Activated CD8-positive, alpha-beta memory T cell treated with anti-CD3 and anti-CD28 coated beads for 1 hour (primary cell): Measurements from ENCODE around the gene PLEKHH1.
A peak's percentile ranks its signal among the peaks of the same experiment; 100 is the strongest.
"Not testable (repeated sequence)": the region's sequence is repeated elsewhere in the genome, so short reads cannot be mapped to it uniquely, and the experiment has no call there.

Experiments
- DNase-seq, 2 donors: peaks; one replicate each; pipeline ENCODE4 v3.0.0-alpha.2; 2020; ENCODE audit warnings: low read depth in 1 of 2; ENCODE audit errors: extremely low read depth in 1 of 2

Gene PLEKHH1

DNA sequence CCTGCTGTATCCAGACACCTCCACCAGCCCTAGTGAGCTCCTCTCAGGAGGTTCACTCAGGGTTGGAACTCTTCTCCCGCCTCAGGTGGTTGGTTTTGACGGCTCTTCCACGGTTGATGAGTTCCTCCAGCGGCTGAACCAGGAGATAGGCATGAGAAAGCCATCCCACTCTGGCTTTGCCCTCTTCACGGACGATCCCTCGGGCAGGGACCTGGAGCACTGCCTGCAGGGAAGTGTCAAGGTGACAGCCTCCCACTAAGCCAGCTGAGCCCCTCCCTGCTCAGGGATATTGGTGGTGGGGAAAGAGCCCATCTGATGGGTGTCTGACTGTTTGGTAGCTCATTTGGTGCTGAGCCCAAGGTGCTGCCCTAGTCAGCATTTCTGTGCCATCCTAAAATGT lies 46.5 kb downstream of the PLEKHH1 start:
- DNase-seq: no peak

DNA sequence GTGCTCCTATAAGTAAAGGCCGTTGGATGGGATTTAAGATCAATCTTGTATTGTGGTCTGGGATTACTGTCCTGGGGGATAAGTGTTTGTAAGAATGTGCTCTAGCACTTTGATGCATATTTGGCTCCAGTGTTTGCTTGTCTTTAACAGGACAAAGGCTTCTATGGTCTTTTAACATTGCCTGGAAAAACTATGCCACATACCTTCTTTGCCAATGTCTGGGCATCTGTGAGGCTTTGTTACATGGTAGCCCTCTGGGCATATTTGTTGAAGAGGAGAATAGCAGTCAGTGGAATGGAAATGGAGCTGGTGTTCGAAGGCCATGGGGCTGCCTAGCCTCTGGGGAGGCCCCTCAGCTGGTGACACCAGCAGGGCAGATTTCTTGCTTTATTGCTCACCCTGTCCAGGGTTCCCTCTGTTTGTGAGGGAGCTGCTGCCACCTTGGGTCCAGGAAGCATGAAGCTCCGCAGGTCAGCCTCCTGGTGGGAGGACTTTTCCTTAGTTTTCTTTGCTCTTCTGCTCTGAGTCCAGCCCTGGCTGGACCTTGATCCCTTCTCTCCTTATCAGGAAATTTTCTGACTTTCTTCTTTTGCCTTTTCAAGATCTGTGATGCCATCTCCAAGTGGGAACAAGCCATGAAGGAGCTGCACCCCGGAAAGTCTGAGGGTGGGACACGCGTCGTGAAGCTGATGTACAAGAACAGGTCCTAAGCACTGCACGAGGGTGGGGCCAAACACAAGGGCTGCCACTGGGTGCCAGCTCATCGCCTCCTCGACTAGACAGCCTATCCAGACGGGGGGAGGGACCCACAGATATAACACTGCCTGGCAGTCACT lies 47.5 kb downstream of the PLEKHH1 start:
- no peak for DNase-seq

DNA sequence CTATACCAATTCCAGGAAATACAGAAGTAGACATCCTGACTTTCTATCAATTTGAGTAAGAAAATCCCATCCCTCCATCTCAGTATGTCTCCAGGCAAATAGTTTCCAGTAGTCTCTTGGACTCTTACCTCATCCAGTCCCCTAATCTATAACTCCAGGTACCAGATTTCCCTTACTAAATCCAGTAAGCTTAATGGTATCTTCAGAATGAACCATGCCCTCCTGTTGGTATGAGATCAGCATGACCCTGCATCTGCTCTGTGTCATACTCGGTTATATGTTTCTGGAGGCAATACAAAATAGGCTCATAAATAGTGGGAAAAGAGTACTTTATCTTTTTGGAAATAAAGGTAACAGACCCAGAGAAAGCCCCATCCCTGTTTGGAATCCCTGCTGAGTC lies 48.6 kb downstream of the PLEKHH1 start:
- DNase-seq: no peak

DNA sequence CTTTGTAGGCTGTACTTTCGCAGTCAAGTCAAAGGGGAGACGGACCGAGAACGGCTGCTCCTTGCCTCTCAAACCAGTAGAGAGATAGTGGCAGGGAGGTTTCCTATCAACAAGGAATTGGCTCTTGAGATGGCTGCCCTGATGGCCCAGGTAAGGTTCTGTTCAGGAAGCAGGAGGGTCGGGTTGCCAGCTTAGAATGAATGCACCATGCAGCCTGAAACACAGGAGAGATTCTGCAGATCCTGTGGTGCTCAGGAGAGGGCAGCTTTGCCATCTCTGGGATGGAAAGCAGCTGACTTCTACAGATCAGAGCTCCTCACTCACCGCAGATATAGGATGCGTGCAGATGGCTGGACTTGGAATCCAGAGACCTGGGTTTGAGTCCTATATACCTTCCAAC lies 49.0 kb downstream of the PLEKHH1 start:
- no peak for DNase-seq

DNA sequence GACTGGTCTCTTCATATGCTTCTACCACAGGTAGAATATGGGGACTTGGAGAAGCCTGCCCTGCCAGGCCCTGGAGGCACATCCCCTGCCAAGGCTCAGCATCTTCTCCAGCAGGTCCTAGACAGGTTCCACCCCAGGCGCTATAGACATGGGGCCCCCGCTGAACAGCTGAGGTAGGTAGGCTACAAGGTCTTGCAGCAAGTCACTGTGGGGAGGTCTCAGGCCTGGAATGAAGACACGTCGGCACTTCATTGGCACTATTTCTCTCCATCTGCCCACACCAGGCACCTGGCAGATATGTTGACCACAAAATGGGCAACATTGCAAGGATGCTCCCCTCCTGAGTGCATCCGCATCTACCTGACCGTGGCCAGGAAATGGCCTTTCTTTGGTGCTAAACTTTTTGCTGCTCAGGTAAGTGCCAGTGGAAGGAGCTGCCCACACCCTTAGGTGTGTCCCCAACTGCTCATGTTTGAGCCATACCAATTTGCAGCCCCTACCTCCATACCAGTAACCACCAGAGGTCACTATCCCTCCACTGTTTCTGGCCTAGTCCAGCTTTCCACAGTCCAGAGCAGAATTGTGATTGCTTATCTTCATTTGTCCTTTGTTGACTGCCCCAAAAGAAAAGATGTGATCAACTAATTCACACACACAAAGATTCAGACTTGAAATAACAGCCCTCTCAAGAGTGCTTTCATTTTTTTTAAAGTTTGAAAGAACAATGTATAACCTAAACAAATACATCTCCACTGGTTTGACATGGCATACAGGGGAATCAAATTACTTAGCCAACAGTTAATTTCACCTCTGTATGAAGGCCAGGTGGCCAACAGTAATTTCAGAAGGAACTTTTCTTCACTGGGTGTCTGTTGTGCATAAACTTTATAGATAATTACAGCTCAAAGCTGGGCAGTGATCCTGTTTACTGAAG lies 50.9 kb downstream of the PLEKHH1 start:
- no peak for DNase-seq

DNA sequence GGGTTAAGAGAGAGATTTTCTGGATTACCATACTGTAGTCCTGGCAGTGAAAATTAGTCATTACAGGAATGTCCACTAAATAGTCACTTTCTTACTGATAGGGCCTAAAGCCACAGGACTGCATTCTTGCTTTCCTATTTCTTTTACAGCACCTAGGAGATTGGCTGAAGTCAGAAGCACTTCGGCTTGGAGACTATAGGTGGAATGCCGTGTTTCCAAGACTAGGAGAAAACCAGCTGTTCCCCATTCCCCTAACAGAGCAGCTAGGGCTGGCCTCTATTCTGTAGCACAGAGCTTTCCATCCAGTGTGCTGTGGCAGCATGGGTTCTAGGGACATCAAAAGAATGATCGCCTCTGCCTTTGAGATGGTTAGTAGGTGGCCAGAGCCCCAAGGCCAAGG lies 51.9 kb downstream of the PLEKHH1 start:
- no peak for DNase-seq

DNA sequence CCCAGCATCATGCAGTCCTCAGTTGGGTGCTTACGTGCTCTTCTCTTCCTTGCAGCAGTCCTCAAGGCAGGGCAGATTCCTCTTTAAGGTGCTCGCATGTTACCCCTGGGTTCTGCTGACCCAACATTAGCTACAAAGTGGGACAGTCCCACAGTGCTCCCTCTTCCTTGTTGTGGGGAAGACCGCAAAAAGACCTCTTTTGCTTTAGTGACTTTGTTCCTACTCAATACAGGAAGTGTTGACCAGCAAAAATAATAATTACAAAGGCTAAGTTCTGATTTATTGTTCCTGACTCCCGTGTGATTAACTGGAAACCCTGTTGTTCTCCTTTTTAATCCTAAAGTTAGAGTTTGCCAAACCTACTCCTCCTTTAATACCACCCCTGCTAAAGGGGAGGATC lies 53.3 kb downstream of the PLEKHH1 start:
- no peak for DNase-seq

DNA sequence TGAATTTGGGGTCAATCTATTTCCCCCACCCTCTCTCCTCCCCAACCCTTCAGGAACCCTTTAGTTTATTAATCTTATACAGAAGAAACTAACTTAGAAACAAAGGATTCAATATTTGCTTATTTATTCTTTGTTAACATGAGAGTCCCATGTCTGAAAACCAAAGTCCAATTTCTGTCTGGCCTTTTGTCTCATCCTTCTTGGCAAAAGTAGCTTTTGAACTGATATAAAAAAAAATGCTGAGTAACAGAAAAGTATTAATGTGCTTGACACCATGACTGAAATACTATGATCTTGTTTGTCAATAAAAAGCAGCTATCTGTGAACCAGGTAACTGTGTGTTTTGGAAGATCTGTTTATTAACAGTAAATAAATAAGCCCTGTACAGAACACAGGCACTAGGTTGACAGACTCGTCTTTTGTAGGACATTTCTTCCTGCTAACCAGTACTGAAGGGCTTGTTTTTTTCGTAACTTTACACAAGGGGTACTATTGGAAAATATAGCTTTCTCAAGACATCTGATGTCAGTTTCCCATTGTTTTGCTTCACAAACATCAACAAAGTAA lies 56.2 kb downstream of the PLEKHH1 start:
- no peak for DNase-seq

DNA sequence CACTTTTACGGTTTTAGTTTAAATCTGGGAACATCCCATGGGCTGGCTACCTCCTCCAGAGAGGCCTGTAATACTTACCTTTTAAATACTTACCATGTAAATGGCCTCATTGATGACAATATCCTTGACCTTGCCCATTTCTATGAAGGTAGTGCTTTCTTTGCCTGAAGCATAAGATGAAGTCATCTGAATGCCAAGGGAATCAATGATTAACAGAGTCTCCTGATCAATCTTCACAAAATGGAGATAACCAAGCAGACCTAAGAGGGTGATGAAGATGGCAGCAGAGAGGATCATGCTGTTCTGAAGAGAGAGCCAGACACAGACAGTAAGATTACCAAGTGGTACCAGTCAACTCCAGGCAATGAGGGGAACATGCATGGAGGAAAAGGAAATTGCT lies 60.6 kb downstream of the PLEKHH1 start:
- not testable (repeated sequence) for DNase-seq

DNA sequence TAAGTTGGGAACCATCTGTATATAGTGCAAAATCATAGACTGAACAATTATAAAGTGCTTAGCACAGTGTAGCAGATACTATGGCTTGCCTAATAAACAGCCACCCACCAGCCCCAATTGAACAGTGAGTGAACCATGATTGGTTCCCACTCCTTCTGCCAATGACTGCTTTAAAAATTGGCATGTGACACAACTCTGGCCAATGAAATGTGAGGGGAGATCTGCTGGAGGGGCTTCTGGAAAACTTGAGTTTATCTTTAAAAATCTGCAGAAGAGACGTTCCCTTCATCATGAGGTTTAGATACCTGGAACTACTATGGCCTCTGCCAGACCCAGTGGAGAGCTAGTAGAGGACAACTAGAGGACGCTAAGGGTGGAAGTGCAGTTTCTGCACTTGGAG lies 62.3 kb downstream of the PLEKHH1 start:
- DNase-seq: no peak

DNA sequence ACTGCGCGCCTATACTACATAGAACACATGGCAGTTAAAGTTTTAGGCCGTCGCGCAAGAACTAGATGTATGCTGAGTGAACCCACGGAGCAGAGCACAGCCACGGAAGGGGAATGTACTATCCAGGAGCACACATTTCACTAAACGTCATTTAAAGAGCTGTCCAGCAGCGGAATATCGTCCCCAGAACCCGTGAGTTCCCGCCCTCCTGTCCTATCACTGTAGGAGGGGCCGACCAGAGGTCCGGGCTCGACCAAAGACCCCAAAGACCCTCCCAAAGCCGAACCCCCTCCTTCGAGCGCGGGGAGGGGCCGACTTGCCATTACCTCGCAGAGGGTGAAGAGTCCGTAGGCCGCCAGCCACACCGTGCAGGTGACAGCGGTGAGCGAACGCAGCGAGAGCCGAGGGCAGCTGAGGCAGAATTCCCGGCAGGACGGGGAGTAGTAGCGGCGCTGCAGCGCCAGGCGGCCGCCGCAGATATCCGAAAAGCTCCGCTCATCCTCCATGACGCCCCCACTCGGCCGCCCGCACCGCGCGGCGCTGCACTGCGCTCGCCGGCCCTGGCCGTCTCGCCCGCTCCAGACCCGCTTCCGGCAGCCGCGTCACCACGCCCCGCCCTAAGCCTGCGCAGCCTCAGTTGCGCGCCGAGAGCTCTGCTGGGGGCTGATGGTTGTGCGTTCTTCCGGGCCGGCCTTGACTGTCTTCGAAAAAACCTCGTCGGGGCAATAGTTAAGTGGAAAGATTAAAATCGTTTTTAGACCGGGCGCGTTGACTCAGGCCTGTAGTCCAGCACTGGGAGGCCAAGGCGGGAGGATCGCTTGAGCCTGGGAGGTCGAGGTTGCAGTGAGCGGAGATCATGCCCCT lies 66.8 kb downstream of the PLEKHH1 start, which contains the start of gene PIGH:
Gene PIGH, minus strand, starts transcription at position 571 of the 864 bp plus-strand sequence. Its CDS starts 65 bp downstream, at position 506.
- peak; percentile 82 to 91 for DNase-seq

DNA sequence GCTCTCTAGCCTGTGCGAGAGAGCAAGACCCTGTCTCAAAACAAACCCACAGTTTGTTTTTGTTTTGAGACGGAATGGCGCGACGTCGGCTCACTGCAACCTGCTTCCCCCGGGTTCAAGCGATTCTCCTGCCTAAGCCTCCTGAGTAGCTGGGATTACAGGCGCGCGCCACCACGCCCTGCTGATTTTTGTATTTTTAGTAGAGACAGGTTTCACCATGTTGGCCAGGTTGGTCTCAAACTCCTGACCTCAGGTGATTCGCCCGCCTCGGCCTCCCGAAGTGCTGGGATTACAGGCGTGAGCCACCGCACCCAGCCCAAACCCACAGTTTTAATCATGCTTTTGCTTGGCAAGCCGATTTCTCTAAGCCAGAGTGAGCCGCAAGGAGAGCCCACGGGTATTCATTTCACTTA lies 67.5 kb downstream of the PLEKHH1 start:
- DNase-seq: not testable (repeated sequence)

DNA sequence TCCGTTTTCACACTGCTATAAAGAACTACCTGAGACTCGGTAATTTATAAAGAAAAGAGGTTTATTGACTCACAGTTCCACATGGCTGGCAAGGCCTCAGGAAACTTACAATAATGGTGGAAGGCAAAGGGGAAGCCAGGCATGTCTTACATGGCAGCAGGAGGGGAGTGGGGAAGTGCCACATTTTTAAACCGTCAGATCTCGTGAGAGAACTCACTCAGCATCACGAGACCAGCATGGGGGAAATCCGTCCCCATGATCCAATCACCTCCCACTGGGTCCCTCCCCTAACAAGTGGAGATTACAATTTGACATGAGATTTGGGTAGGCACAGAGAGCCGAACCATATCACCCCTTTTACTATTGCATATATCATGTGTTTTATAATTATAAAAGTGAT lies 69.0 kb downstream of the PLEKHH1 start:
- no peak for DNase-seq

DNA sequence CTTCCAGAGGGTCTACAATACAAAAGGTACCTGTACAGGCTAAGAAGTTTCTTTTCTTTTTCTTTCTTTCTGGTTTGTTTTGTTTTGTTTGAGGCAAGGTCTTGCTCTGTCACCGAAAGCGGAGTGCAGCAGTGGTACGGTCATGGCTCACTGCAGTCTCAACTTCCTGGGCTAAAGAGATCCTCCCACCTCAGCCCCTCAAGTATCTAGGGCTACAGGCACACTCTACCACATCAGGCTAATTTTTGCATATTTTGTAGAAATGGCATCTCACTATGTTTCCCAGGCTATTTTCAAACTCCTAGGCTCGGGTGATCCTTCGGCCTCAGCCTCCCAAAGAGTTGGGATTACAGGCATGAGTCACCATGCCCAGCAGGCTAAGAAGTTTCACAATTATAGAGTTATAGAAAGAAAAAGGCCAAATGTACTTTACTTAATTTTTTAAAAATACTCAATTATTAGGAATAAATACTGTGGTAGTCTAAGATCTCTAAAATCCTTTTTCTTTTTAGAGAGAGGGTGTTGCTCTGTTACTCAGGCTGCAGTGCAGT lies 70.0 kb downstream of the PLEKHH1 start:
- DNase-seq: no peak

DNA sequence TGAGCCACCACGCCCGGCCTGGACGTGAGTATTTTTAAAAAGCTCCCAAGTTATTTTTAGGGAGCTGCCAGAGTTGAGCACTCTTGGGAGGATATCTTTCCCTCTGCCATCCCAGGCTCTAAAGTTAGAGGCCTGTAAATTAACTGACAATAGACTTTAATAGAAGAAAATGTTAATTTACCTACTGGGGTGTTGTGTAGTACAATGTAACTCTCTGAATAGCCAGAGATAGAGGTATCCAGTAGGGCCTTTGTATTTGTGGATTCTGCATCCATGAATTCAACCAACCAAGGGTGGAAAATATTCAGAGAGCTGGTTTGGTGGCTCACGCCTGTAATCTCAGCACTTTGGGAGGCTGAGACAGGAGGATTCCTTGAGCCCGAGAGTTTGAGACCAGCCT lies 74.6 kb downstream of the PLEKHH1 start:
- DNase-seq: no peak

DNA sequence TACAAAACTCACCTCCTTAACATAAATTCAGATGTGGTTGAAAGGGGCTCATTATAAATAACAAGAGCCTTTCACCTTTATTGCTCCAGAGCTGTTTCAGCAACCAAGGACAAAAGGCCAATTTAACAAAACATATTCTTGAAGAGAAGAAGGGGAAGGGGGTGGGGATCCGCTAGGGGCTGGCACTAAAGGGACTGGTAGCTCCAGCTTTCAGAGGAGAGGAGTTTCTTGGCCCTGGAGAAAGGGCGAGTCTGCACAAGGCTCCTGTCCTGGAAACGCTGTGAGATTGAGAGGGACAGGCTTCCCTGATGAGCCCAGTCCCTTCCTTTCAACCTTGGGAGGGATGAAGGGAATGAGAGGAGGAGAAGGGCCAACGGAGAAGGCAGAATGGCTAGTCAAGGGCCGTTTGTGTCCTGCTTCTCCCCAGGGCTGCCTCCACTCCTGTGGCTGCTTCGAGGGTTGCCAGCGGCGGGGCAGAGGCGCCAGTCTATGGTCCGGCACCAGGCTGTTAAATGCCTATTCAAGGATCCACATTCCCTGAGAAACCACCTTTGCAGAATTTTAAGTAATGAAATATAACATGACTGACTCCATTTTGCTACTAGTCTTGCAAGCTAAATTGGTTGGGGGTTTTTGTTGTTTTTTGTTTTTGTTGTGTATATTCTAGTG lies 76.7 kb downstream of the PLEKHH1 start:
- DNase-seq: no peak

DNA sequence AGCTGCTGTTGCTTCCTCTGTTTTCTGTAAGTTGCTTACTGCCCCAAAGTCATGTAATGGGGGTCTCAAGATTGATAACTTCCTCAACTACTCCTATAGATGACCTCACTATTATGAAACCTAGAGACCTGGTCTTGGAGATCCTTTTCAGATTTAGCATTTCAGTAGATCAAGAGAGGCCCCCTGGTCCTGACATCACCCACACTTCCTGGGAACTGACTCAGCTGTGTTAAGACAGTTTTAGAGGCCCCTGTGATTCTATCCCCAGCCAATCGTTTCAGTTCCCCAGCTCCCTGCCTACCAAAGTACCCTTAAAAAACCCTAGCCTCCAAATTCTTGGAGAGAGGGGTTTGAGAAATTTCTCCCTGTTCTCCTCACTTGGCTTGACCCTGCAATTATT lies 77.4 kb downstream of the PLEKHH1 start:
- DNase-seq: no peak

DNA sequence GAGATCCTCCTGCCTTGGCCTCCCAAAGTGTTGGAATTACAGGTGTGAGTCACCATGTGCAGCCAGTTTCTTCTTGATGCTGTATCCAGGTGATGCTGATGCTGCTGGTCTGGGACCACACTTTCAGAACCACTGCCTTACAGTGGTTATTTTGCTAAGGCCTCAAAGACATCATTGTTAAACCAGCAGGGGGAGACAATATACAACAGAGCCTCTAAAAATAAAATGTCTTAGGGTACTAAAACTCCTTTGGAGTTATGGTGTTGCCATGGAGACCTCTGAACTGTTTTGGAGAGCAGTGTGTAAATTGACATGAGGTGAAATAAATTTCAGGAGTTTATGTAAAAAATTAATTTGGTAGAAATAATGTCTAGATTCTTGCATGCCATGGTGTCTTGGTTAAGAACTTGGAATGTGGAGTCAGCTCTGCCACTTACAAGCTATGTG lies 85.5 kb downstream of the PLEKHH1 start:
- no peak for DNase-seq

DNA sequence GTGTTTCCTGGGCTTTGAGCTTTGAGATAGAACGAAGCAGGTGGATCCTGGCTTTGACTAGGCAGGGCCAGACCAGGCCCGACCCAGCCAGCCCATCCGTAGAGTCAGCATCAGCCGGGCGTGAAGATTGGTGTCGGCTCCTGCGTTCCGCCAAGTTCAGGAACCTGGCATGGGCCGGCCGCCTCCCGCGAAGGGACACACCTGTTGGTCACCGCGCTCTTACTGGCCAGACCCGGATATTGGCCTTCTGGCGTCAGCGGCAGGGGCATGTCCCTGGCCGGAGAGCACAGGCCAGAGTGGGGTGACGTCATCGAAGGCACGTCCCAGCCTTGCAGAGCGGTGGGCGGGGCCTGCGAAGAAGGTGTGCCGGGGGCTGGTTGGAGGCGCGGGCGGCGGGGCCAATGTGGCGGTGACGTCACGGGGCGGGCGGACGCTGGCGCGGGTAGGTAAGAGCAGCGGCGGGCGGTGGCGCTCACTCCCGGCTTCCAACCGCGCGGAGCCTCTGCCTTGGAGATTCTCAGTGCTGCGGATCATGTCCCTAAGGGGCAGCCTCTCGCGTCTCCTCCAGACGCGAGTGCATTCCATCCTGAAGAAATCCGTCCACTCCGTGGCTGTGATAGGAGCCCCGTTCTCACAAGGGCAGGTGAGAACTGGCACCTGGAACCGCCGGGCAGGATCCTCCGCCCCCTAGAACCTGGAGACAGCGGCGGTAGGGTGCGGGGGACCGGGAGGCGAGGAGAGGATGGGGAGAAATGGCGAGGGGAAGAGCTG lies 86.5 kb downstream of the PLEKHH1 start, which contains the start of gene ARG2:
Gene ARG2, plus strand, starts transcription at position 475 of the 771 bp plus-strand sequence. Its CDS starts 58 bp downstream, at position 533.
- DNase-seq: peak; percentile 97 to 98
